ENCODE data around the gene ADORA2A. TPM values are rescaled to one million over a fixed set of nuclear protein-coding genes. Genes with fewer than 3 reads are reported as not detected.

ADORA2A gene
- total RNA-seq, 1 experiment from 2014 or later: 3.5 TPM

- Histone ChIP-seq H3K4me2 (ENCODE audit: insufficient read depth, insufficient read length, low read length) (no peak overlapping the region), H3K27me3 (ENCODE audit: insufficient read depth, low read length) (no peaks in the 10 kb centered on the region), H2BK5ac (ENCODE audit: insufficient read length, low read length) (no peak overlapping the region), H3K23ac (ENCODE audit: insufficient read length, low read depth, low read length) (no peak overlapping the region), H2AFZ (ENCODE audit: low read length) (no peak overlapping the region), H2BK15ac (ENCODE audit: low read depth, low read length) (no peak overlapping the region), H3K9ac (ENCODE audit: extremely low read depth, insufficient read length, low read length) (no peak overlapping the region), H3K27ac (ENCODE audit: insufficient read length, low read depth, low read length) (no peak overlapping the region), H4K91ac (ENCODE audit: insufficient read length, low read depth, low read length) (no peak overlapping the region), H2BK12ac (ENCODE audit: insufficient read length, low read depth, low read length) (no peak overlapping the region), H3K9me3 (ENCODE audit: control insufficient read depth, low read depth, low read length) (no peaks in the 10 kb centered on the region), H3K14ac (ENCODE audit: insufficient read depth, low read length) (no peak overlapping the region), H3K4me1 (ENCODE audit: insufficient read depth, low read length) (peaks cover 4% of the 10 kb centered on the region; the same call in 1 of the 2 replicates), H2BK20ac (ENCODE audit: low read depth, low read length, poor library complexity, severe bottlenecking) (no peak overlapping the region), H3K23me2 (ENCODE audit: insufficient read length, low read depth, low read length, poor library complexity, severe bottlenecking) (no peaks in the 10 kb centered on the region), H3K18ac (ENCODE audit: insufficient read length, low read depth, low read length) (no peak overlapping the region), H3K79me1 (ENCODE audit: insufficient read depth, low read depth, low read length, poor library complexity, severe bottlenecking) (no peaks in the 10 kb centered on the region), H3K56ac (ENCODE audit: insufficient read length, low read depth, low read length) (no peak overlapping the region), H4K20me1 (ENCODE audit: control insufficient read depth, insufficient read depth, insufficient read length) (no peaks in the 10 kb centered on the region), H2BK120ac (ENCODE audit: low read depth, low read length, poor library complexity, severe bottlenecking) (no peak overlapping the region), H4K8ac (replicated peaks; ENCODE audit: insufficient read length, low read depth, low read length) (no peak overlapping the region), H2AK5ac (ENCODE audit: insufficient read length, low read length) (no peak overlapping the region), H4K5ac (ENCODE audit: insufficient read length, low read depth, low read length) (no peak overlapping the region), H3K4ac (ENCODE audit: low read depth, low read length) (no peak overlapping the region), H3K79me2 (ENCODE audit: insufficient read depth, low read length) (no peaks in the 10 kb centered on the region), H3T11ph (ENCODE audit: low read length) (no peak overlapping the region)
- no peak overlapping the region for H3K4me3 Mint-ChIP-seq
- H3K27me3 Mint-ChIP-seq (ENCODE audit: low read depth): peaks cover 4% of the 10 kb centered on the region; the same call in 1 of the 2 replicates
- DNase-seq: no peak
- TF ChIP-seq CTCF (conservative IDR thresholded peaks at IDR 0.05): no peak
- no peaks in the 10 kb centered on the region for H3K36me3 Mint-ChIP-seq (ENCODE audit: insufficient read depth in 1 of 3, low read depth in 3 of 3)
- H3K9me3 Mint-ChIP-seq: peaks cover 0 to 2% of the 10 kb centered on the region in 2 experiments; a peak in 2 of 5 replicates
- H3K27ac Mint-ChIP-seq: no peak overlapping the region
- H3K4me1 Mint-ChIP-seq: peaks cover 8 to 11% of the 10 kb centered on the region in 2 experiments
- no CpG with 5 or more reads among the region's 9 CpGs for WGBS (ENCODE audit: extremely low coverage, insufficient read length, low lambda C conversion rate)
These were observed 28.5 kb downstream of the ADORA2A start for GRCh38 chr22:24455751-24456426.

Measured in H9 (cell line).